ENCODE measurements around the gene GATAD2A. TPM values are rescaled to one million over a fixed set of nuclear protein-coding genes. Genes with fewer than 3 reads are reported as not detected.

The GATAD2A gene
- total RNA-seq, 1 donor from 2014 or later, result 102 TPM

DNA sequence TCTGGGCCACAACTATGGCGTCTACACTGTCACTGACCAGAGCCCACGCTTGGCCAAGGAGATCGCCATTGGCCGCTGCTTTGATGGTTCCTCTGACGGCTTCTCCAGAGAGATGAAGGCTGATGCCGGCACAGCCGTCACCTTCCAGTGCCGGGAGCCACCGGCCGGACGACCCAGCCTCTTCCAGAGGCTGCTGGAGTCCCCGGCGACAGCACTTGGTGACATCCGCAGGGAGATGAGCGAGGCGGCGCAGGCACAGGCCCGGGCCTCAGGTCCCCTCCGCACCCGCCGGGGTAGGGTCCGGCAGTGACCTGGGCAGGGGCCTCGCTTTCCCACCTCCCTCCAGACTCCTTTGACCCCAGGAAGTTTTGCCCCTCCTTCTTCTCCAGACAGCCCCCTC, 140.2 kb downstream of the GATAD2A start:
- no peak overlapping the region for H3K27ac Mint-ChIP-seq
- H3K9me3 Mint-ChIP-seq, result no peaks in the 10 kb centered on the region
- H3K27me3 Mint-ChIP-seq, result peaks cover 3% of the 10 kb centered on the region
- no peak for DNase-seq (ENCODE audit: extremely low spot score, unreplicated experiment)
- no peaks in the 10 kb centered on the region for H3K4me1 Mint-ChIP-seq (ENCODE audit: unreplicated experiment)
- no peak overlapping the region for H3K4me3 Mint-ChIP-seq
- no peaks in the 10 kb centered on the region for H3K36me3 Mint-ChIP-seq
- TF ChIP-seq, protein P1, sequence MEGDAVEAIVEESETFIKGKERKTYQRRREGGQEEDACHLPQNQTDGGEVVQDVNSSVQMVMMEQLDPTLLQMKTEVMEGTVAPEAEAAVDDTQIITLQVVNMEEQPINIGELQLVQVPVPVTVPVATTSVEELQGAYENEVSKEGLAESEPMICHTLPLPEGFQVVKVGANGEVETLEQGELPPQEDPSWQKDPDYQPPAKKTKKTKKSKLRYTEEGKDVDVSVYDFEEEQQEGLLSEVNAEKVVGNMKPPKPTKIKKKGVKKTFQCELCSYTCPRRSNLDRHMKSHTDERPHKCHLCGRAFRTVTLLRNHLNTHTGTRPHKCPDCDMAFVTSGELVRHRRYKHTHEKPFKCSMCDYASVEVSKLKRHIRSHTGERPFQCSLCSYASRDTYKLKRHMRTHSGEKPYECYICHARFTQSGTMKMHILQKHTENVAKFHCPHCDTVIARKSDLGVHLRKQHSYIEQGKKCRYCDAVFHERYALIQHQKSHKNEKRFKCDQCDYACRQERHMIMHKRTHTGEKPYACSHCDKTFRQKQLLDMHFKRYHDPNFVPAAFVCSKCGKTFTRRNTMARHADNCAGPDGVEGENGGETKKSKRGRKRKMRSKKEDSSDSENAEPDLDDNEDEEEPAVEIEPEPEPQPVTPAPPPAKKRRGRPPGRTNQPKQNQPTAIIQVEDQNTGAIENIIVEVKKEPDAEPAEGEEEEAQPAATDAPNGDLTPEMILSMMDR (conservative IDR thresholded peaks at IDR 0.05), result no peak

DNA sequence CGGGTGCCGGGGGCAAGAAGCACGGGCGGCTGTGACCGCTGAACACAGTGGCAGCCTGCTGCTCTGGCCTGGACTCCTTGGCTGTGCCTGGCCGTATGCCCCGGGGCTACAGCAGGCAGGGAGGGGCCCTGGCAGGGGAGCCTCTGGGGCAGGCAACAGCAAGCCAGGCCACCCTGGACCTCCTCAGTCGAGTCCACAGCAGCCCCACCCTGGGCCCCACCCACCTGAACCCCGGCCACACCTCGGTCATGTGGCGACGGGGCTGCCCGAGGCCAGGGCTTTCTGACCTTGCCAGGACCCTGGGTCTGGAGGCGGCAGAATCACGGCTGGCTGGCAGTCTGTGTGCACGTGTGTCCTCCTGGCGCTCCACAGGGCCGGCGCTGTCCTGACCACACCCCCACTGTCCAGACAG, 141.3 kb downstream of the GATAD2A start:
- Mint-ChIP-seq H3K36me3 (no peaks in the 10 kb centered on the region), H3K9me3 (no peaks in the 10 kb centered on the region), H3K4me3 (no peak overlapping the region), H3K4me1 (ENCODE audit: unreplicated experiment) (no peaks in the 10 kb centered on the region), H3K27ac (no peak overlapping the region), H3K27me3 (peaks cover 3% of the 10 kb centered on the region)
- TF ChIP-seq, protein P1 (conservative IDR thresholded peaks at IDR 0.05), result no peak
- DNase-seq (ENCODE audit: extremely low spot score, unreplicated experiment), result no peak

DNA sequence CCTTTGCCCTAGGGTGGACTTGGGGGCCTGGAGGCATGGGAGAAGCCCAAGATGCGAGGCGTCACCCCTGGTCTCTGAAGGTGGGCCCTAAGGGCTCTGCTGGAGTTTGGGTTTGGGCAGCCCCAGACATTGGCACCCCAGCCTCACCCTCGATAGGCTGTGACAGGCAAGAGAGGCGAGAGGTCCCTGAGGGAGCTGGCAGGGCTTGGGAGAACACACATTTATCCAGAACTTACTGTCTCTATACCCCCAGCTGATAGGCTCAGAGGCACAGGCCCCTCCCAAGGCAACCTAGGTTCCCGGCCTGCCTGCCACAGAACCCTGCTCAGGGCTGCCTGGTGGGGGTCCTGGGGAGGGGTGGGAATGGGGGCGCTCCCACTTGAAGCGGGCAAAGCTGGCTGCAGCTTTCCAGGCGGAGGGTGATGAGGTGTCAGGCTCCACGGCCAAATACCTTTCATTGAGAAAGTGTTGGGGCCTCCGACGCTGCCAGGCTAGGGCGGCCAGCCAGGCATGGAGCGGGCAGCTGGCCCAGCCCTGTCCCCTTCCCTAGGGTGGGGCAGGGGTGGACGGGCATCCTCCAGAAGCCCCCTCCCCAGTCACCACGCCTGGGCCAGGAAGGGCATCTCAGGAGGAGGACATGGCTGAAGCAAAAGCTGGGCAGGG, 142.3 kb downstream of the GATAD2A start:
- H3K27me3 Mint-ChIP-seq, result peaks cover 3% of the 10 kb centered on the region

DNA sequence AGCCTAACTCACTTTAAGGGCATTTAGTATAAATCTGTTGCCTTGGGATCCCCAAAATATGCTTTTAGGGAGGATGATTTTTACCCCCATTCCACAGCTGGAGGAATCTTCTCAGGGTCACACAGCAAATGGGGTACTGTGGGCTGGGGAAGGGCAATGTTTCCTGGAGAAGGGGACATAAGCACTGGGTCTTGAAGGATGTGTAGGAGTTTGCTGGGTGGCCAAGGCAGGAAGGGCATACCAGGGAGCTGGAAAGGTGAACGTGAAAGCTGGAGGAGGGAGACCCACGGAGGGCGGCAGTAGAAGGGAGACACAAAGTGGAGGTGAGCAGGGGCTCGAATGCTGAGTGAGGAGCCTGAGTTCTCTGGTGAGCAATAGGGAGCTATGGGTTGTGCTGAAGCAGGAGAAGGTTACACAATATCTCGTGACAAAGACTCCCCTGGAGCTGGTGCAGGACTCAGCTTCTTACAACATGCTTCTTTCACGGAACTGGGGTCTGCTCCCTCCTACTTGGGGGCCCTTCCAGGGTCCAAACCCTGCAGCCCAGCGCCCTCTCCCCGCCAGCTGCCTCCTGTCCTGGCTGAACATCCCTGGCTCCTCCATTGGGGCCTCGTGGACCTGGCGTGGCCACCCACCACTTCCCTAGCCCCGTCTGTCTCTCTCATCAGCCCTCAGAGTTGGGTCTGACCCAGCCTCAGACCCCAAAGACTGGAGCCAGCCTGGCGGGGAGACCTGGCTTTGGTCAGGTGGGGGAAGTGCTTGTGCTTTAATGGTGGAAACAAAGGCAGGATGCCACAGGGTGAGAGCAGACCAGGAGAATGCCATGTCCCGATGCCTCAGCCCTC, 143.7 kb downstream of the GATAD2A start:
- Mint-ChIP-seq H3K27ac (no peak overlapping the region), H3K4me3 (no peak overlapping the region), H3K36me3 (no peaks in the 10 kb centered on the region), H3K4me1 (ENCODE audit: unreplicated experiment) (no peaks in the 10 kb centered on the region), H3K27me3 (peaks cover 3% of the 10 kb centered on the region), H3K9me3 (no peaks in the 10 kb centered on the region)
- DNase-seq (ENCODE audit: extremely low spot score, unreplicated experiment), result no peak
- TF ChIP-seq, protein P1 (conservative IDR thresholded peaks at IDR 0.05), result no peak

More for the DNA sequence above, 142.3 kb downstream of the GATAD2A start:
- TF ChIP-seq, protein P1 (conservative IDR thresholded peaks at IDR 0.05), result no peak
- H3K27ac Mint-ChIP-seq, result no peak overlapping the region
- no peak overlapping the region for H3K4me3 Mint-ChIP-seq
- H3K4me1 Mint-ChIP-seq (ENCODE audit: unreplicated experiment), result no peaks in the 10 kb centered on the region
- no peaks in the 10 kb centered on the region for H3K9me3 Mint-ChIP-seq
- no peaks in the 10 kb centered on the region for H3K36me3 Mint-ChIP-seq
- DNase-seq (ENCODE audit: extremely low spot score, unreplicated experiment), result no peak

DNA sequence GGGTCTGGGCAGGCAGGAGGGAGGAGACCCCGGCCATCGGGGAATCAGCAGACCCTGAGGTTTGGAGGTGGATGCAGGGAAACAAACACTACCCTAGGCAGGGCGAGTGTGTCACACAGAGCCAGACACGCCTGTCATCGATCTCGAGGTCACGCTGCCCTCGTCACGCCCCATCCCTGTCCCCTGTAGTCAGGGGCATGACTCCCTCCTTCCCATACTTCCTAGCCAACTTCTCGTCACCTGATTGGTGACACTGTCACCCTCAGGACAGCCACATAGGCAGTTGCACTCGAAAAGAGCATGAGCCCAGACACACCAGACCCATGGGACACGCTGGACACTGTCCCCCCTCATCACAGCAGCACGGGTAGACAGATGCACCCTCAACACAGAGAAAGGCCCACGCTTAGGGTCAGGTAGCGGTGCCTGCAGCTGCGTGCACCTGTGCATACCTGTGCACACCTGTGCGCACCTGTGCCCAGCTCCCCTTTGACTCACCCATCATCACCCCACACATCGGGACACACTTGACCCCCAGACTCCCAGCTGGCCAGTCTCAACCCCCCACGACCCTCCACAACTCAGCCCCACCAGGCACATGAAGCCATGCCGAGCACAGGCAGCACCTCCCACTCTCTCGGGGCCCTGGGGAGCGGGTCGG, 144.5 kb downstream of the GATAD2A start:
- no peaks in the 10 kb centered on the region for H3K4me1 Mint-ChIP-seq (ENCODE audit: unreplicated experiment)
- no peaks in the 10 kb centered on the region for H3K9me3 Mint-ChIP-seq
- peaks cover 3% of the 10 kb centered on the region for H3K27me3 Mint-ChIP-seq
- H3K4me3 Mint-ChIP-seq, result no peak overlapping the region
- TF ChIP-seq, protein P1 (conservative IDR thresholded peaks at IDR 0.05), result no peak
- no peak for DNase-seq (ENCODE audit: extremely low spot score, unreplicated experiment)
- no peaks in the 10 kb centered on the region for H3K36me3 Mint-ChIP-seq
- H3K27ac Mint-ChIP-seq, result no peak overlapping the region

All from type B pancreatic cell (in vitro differentiated cells).